ENCODE measurements around the gene KIRREL1. TPM values are rescaled to one million over a fixed set of nuclear protein-coding genes. Genes with fewer than 3 reads are reported as not detected.

KIRREL1 gene
- total RNA-seq, 1 donor from 2014 or later = 99.8 TPM

DNA sequence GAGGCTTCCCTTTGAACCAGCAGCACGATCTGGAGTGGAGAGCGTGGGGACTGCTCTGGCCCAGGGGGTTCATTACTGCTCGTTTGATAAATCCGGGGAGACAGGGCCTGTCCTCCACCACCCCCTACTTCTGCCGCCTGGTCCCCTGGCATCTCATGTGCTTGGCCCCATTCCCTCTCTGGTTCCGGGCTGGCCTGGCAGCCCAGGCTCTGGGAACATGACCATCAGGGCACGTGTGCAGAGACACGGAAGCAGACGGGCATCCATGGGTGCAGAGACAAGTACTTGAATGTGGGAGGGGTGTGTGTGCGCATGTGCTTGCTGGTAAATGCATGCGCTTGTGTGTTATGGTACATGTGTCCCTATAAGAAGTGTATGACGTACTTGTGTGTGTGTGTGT lies 75.5 kb downstream of the KIRREL1 start:
- DNase-seq (ENCODE audit: low spot score) = no peak

DNA sequence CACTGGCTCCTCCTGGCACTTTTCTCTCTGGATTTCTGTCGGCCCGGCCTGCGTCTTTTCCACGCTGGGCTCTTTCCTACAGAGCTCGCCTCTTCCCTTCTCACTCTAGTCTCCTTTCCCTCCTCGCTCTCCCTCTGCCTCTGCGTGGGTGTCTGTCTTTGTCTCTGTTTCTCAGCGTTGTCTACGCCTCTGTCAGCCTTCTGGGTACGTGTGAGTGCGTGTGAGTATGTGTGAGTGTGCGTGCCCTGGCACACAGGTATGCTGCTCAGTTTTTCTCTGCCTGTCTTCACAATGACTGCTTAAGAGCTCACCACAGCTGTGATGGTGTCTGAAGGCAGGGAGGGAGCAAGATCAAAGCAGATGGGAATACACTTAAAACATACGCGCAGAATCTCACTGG lies 77.7 kb downstream of the KIRREL1 start:
- DNase-seq (ENCODE audit: low spot score) = no peak

DNA sequence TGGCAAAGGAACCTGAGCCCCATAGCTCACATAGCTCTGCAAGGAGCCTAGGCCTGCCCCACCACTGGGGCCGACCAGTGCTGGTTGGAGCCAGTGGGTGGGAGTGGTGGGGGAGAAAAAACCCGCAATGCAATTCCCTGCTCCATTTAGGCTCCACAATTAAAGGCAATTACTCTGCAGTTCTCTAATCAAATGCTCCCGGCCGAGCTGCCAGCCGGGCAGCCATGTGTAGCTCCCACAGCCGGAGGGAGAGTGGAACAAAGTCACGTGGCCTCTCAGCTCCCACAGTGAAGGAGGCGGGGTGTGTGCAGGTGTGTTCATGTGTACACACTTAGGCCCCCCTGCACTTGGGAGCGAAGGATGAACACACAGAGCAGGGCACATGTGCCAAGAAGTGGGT lies 81.6 kb downstream of the KIRREL1 start:
- DNase-seq (ENCODE audit: low spot score) = no peak

DNA sequence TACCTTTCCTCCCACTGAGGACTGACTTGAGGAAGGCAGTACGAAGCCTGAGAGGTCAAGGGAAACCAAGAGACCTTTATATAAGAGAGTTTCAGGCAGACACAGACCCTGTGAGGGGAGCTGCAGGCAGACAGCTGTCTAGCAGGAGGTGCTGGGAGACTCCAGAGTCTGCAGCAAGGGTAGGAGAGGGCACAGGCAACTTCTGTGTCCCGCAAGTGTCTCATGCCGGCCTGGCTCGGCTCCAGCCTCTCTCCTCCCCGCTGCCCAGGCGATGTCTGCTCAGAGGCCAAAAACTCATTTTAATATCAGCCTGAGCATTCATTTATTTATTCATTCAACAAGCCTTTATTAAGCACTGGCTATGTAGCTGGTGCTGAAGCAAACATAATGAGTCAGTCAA lies 83.0 kb downstream of the KIRREL1 start:
- no peak for DNase-seq (ENCODE audit: low spot score)

DNA sequence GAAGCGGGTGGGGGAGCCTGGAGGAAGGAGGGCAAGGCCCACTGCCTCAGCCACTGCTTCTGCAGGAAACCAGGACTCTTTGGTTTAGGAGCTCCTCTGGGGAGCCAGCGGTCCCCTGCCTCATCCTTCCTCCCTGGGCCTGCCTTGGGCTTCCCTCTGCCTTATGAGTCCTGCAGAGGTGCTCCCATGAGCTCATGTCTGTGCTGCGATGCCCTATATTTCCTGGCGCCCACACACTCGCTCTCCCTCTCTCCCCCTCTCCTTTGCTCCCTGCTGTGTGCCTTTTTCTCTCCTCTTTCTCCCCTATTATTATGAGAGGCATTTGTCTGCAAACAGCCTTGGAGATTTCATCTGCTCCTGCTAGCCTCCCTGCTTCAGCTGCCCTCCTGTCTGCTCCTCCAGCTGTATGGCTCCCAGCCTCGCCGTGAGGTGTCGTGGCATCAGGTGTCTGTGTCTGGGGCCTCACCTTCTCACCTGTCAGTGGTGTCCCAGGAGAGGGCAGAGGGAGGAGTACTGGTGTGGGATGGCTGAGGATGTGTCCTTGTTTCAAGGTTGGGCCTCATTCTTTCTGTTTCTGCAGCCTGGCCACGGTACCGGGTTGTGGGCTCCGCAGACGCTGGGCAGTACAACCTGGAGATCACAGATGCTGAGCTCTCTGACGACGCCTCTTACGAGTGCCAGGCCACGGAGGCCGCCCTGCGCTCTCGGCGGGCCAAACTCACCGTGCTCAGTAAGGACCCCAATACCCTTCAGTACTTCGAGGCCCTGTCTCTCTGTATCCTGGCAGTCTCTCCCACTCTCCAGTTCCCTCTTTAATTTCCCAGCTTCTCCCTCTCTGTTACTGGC lies 84.2 kb downstream of the KIRREL1 start:
- DNase-seq (ENCODE audit: low spot score) = no peak

DNA sequence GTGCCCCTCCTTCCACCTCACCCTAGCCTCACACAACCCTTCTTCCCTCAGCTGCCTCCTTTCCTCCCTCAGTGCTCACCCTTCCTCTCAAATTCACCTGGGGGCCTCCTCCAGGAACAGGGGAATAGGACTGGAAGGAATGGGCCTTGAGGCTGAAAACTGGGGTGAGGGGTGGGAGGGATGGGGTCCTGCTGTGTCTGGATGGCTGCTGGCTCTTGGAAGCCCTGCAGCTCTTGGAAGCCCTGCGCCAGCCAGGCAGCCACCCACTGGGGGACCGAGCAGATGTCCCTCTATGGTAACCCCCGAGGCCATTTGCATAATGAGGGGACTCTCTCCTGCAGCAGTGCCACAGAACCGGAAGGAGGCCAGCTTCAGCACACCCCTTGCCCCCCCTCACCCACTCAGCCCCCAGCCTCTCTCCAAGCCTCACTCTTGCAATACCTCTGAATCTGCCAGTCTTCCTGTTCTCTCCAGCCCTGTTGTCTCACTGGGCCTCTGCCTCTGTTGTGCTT lies 85.2 kb downstream of the KIRREL1 start:
- DNase-seq (ENCODE audit: low spot score) = no peak

DNA sequence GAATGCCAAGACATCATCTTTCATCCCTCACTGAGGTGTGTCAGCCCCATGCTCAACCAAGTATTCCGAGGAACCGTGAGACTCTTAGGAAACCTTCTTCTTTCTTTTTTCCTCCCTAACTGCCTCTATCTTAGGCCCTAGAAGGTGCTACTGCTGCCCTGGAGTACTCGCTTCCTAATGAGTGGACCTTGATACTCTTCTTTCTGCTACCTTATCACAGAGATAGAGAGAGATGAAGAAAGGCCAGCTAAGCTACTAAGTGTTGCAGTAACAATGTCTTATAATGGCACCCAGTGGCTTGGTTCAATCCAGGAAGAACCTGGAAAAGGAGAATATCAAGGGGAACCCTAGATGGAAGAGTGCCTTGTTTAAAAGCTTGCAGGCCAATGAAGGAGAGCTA lies 86.6 kb downstream of the KIRREL1 start:
- DNase-seq (ENCODE audit: low spot score) = no peak

DNA sequence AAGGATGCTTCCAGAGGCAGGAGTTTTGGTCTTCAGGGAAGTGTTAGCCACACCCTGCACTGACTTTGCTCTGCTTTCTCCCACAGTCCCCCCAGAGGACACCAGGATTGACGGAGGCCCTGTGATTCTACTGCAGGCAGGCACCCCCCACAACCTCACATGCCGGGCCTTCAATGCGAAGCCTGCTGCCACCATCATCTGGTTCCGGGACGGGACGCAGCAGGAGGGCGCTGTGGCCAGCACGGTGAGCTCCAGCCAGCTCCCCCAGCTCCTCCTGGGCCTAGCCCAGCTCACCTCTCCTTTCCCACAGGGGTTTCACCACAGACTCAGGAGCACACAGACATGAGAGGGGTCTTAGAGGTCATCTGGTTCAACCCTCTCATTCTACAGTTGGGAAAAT lies 90.9 kb downstream of the KIRREL1 start:
- DNase-seq (ENCODE audit: low spot score) = no peak

DNA sequence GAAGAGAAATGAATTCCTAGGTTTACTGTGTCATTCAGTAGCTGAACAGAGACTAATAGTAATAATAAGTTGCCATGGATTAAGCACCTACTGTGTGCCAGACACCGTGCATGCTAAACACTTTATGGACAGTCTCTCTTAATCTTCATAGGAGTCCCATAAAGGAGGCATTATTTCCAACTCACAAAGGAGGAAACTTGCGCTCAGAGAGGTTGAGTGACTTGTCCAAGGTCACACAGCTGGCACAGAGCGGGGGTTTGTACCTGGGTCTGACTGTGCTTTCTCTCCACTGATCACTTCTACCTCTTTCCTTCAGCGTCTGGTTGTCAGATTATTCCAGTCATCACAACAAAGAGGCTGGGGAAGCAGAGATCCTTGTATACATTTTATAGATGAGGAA lies 91.3 kb downstream of the KIRREL1 start:
- DNase-seq (ENCODE audit: low spot score) = no peak

DNA sequence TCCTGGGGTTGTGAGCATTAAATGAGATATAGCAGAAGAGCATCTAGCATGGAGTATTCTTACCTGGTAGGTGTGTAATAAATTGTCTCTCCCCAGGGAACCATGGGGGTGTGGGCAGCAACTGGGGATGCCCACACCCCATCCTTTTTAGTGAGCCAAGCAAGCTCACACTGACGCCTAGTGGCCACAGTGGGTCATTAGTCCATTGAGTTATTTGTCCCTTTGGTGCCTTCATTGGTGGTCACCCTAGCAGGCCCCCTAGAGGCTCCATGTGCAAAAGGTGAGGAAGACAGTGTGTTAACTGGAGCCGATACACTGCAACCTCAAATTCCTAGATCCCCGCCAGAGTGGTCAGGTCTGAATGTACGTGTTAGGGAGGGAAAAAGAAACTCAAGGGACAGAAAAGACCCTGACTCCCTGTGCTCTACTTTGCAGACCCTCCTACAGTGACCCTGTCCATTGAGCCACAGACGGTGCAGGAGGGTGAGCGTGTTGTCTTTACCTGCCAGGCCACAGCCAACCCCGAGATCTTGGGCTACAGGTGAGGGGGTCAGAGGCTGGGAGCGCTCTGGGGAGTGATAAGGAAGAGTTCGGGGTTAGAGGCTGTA lies 94.0 kb downstream of the KIRREL1 start:
- DNase-seq (ENCODE audit: low spot score) = no peak

DNA sequence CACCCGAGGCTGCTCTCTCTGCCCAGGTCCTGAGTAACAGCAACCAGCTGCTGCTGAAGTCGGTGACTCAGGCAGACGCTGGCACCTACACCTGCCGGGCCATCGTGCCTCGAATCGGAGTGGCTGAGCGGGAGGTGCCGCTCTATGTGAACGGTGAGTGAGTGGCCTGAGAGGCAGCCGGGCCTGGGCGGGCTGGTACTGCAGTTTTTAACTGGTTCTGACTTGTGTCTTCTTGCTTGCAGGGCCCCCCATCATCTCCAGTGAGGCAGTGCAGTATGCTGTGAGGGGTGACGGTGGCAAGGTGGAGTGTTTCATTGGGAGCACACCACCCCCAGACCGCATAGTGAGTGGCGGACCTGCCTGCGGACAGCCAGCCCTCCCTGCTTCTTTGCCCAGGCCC lies 96.0 kb downstream of the KIRREL1 start:
- no peak for DNase-seq (ENCODE audit: low spot score)

DNA sequence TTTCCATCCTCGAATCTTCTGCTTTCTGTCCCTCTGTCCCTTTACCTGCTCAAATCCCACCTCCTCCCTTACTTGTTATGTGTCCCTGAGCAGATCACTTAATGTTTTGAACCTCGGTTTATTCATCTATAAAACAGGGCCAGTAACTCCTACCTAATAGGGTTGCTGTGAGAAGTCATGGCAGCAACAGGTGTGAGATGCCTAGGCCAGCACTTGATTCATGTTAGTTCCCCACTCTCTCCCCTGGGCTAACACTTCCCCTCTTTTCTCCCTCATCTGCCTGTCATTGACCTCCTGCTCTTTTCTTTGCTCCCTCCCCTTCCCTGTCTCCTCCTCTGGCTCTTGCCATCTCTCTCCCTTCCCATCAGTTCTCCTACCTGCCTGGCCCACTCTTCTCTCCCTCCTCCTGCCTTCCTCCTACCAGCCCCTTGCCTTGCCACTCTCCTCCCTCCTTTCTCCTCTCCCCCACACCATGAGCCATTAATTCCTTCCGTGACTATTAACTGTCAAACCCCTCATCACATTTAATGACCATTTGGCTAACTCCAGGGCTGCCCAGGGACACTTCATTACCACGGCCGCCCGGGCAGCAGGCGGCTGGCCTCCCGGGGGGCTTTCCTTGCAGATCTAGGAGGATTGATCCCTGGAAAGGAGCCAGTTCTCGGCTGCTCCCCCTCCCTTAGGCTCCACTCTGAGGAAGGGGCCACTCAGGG lies 96.6 kb downstream of the KIRREL1 start:
- DNase-seq (ENCODE audit: low spot score) = no peak

DNA sequence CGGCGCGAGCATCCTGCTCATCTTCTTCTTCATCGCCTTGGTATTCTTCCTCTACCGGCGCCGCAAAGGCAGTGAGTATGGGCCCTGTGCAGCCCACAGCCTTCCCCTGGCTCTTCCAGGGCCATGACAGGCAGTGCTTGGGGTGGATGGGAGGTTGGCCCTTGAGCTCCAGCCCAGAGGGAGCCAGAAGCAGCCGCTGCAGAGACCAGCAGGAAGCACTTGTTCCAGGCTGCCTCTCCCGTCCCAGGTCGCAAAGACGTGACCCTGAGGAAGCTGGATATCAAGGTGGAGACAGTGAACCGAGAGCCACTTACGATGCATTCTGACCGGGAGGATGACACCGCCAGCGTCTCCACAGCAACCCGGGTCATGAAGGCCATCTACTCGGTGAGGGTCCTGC lies 99.9 kb downstream of the KIRREL1 start:
- no peak for DNase-seq (ENCODE audit: low spot score)

DNA sequence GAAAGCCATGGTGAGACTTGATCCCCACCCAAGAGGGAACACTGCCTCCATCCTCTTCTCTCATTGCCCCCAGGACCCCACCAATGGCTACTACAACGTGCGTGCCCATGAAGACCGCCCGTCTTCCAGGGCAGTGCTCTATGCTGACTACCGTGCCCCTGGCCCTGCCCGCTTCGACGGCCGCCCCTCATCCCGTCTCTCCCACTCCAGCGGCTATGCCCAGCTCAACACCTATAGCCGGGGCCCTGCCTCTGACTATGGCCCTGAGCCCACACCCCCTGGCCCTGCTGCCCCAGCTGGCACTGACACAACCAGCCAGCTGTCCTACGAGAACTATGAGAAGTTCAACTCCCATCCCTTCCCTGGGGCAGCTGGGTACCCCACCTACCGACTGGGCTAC lies 101.1 kb downstream of the KIRREL1 start:
- no peak for DNase-seq (ENCODE audit: low spot score)

DNA sequence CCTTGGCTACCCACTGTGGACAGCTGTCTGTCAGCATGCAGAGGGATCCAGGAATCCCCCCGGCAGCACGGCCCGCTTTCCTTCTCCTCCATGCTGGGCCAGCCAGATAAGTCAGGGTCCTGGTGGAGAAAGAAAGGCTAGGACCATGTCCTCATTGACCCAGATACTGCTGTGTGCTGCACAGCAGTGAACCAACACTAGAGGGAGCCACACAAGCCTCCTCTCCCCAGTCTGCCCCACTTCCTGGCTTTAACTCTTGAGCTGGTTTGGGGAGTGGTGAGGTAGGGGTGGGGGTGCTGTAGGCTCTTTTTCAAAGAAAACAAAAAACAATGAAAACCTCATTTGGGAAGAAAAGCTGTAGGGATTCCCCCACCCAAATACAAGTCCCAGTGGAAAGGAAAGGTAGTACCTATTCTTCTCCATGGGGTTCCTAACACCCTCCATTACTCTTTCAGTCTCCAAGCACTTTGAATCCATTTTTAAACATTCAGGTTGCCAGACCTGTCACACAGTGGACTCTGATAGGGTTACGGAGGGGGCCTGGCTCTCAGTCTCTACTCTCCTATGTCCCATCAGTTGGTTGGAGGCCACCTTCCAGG lies 102.4 kb downstream of the KIRREL1 start:
- DNase-seq (ENCODE audit: low spot score) = no peak

DNA sequence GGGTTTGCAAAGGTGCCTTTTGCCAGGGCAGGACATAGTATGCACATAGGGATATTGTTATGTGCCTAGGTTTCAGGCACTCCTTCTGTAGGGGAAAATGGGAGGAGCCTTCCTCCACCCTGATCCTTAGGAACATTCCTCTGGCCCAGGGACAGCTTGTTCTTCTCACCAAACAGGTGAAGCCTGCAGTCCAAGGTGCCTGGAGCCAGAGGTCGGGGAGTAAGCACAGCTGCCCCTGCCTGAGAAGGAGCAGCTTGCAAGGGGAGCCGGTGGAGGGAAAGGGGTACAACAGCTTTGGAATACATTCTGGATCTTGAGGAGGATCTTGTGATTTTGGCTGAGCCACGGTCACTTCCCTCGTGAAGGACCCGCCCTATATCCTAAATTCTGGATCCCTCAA lies 104.8 kb downstream of the KIRREL1 start:
- no peak for DNase-seq (ENCODE audit: low spot score)

DNA sequence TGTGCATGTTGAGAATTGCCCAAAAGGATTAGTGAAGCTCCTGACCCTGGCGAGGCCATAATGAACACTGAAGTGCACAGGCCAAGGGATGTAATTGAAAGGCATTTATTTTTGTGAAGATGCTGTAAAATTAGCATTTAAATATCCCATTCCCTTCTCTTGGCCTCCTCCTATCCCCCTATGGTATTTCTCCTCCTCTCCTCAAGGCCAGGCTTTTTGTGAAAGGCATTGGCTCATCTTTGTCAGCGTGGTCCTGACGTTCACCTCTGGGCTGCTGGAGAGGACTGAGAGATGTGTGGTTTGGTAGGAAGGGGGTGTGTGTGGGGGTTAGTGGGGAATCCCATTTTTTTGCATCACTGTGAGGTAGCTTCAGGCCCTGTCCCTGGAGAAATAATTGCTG lies 105.7 kb downstream of the KIRREL1 start:
- no peak for DNase-seq (ENCODE audit: low spot score)

DNA sequence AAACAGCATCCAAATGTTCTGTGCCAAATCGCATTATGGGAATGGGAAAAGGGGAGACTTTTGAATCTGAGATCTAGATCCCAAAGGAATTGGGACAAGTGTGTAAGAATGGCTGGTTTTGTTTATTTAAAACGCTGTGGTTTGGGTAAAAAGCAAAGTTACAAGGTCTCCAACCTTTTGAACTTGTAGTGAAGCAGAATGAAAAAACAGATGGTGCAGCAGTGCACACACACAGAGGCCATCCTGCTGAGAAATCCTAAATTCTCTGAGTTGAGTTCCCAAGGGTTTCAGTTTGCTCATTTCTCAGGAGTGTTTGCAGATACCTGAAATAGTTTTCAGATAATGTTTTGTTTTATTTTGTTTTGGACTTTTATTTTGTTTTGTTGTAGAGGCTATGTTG lies 107.1 kb downstream of the KIRREL1 start:
- DNase-seq (ENCODE audit: low spot score) = no peak

DNA sequence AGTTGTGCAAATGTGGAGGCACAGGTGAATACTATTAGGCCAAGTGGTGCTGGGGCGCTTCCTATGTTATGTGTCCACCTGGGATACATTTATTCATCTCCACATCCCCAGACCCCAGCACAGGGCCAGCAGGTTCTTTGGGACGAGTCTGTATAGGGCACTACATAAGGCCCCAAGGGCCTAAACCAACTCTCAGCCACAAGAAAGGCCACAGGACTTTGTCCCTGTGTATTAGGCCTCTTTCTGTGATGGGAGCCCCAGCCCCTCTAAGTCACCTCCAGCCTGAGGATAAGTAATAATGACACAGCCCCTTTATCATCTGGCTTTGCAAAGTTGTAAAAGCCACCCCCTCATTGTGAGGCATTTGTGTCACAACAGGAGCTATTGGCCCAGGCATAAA lies 108.0 kb downstream of the KIRREL1 start:
- no peak for DNase-seq (ENCODE audit: low spot score)

DNA sequence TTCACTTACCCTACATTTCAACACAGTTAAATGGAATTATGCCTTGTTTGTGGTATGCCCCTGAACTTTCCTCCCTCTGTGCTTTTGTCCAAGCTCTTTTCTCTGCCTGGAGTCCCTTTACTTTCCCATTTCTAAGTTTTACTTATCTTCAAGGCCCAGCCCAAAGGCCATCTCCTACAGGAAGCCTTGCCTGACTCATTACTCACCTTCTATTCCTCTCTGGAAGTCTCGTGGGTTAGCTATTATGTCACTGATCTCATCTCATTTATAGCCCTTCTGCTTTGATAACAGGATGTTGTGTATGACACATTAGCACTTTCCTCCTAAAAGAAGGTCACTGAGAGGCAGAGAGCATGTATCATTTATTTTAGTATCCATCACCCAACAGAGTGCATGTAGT lies 108.5 kb downstream of the KIRREL1 start:
- DNase-seq (ENCODE audit: low spot score) = no peak

DNA sequence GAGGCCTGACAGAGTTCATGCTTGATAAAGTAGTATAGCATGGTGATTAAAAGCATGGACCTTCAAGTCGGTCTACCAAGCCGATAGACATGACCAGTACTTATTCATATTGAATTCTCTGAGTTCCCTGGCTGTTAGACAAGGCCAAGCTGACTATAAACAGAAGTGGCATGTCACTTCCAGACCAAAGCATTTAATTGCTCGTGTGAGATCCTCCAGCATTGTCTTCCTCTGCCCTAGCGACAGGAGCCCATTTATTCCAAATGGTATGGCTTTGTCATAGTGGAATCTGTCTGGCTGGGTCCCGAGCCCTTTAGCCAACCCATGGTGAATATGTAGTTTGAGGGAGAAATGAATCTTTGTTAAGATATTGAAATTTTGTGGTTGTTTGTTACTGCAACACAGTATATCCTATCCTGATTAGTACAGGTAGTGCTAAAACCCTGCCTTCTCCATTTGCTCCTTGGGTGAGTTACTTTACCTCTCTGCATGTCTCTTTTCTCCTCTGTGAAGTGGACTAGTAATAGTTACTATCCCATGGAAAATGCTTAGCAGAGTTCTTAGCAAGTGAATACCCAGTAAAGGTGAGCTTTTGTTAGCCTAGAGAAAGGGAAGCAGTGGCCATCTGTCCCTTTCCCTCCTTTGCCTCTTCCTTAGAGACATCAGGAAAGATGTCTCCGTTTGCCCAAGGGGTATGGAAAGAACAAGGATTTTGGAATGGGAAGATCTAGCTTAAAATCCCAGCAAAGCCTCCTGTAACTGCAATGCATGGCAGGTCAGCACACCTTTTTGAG lies 109.6 kb downstream of the KIRREL1 start:
- DNase-seq (ENCODE audit: low spot score) = no peak
